HG03575 (cell line): ENCODE data around the gene CCDC107.

ENCODE experiments used
- ATAC-seq: cut with Tn5 transposase; IDR thresholded peaks from one replicate; pipeline ENCODE4 v1.9.1; 2021; ENCODE audit not compliant: unreplicated experiment, insufficient number of reproducible peaks, low FRiP score; ENCODE audit errors: extremely low read depth

CCDC107 gene

DNA sequence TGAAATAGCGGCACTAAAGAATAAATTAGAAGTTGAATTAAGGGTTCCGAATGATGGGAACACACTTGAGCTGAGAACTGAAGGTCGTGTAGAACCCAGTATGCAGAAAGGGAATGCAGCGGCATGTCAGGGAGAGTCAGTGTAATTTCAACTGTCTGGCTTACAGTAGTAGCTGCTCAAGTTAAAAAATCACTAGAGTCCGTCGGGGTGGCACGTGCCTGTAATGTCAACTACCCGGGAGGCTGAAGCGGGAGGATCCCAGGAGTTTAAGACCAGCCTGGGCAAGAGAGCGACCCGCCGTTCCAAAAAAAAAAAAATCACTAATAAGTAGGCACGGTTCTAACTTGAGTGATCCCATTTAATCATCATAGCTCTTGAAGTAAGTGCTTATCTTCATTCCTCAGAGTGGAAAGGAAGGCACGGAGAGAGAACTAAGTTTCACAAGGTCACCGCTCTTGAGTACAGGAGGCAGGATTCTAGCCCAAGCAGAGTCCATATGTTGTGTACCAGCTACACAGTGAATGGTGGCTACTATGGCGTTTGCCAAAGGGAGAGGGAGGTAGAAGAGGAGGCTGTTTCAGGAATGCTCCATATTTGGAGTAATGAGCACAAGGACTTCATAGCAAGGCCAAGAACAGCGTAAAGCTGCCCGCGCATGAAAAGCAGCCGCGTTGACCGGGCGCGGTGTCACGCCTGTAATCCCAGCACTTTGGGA lies 1.1 kb upstream of the CCDC107 start:
- no peak for ATAC-seq

- ATAC-seq, result peak; percentile 63
Observed at GRCh38 chr9:35657546-35658136, 451 bp upstream of the CCDC107 start, which contains the start of gene RMRP. Gene RMRP, minus strand, starts transcription at chr9:35658019.

DNA sequence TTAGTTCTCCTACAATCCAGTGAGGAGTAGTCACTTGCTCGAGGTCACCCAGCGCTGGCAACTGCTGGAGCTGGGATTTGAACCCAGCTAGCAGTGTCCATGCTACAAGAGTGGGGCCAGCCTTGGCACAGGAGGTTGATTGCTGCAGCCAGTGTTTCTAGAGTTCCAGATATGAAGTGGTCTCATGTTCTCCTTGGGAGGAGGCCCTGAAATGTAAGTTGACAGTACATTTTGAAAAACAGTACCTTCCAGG lies 802 bp downstream of the CCDC107 start:
- no peak for ATAC-seq

- ATAC-seq, result no peak
Observed at GRCh38 chr9:35659340-35659739, 1.2 kb downstream of the CCDC107 start.

- no peak for ATAC-seq
Observed at GRCh38 chr9:35660966-35661415, 2.9 kb downstream of the CCDC107 start.

DNA sequence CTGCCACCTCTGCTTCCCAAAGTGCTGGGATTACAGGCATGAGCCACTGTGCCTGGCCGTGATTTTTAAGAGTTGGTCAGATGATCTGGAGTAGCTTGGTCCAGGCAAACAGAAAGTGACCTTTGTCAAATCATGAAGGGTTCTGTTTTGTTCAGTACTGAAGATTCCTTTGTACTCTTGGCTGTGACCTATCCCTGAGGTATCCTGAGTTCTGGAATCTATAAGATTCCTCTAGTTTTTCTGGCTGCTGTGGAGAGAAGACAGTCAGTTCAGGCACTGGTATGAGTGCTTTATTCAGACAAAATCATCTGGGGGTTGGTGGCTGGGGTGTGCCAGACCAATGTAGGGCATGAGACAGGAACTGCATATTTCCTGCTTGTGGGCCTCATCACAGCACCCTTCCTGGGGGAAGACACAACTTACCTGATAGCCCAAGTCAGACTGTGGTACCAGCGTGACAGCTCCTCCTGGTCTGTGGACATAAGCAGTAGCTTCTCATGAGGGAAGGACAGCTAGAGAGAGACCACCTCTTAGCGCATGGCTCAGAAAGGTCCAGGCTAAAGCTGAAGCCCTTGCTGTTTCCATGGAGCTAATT lies 3.8 kb downstream of the CCDC107 start:
- no peak for ATAC-seq

GRCh38 chr9:35662437-35662836 lies 4.3 kb downstream of the CCDC107 start:
- no peak for ATAC-seq

GRCh38 chr9:35664531-35665470 lies 6.7 kb downstream of the CCDC107 start, which contains the start of gene ARHGEF39:
Gene ARHGEF39, minus strand, starts transcription at chr9:35665195. Its CDS starts 26 bp downstream, at chr9:35665169.
- no peak for ATAC-seq

DNA sequence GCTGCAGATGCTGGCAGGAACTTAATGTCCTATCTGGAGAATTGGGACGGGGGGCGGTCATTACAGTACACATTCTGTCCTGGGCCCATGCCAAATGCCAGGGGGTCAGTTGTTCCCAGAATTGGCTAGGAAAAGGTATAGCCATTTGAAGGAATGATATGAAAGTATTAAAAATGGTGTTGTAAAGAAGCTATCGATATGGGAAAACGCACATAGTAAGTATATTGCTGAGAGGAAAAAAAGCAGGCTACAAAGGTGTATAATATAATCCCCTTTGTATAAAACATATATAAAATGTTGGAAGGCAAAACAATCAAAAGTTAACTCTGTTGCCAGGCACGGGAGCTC lies 7.4 kb downstream of the CCDC107 start:
- no peak for ATAC-seq

DNA sequence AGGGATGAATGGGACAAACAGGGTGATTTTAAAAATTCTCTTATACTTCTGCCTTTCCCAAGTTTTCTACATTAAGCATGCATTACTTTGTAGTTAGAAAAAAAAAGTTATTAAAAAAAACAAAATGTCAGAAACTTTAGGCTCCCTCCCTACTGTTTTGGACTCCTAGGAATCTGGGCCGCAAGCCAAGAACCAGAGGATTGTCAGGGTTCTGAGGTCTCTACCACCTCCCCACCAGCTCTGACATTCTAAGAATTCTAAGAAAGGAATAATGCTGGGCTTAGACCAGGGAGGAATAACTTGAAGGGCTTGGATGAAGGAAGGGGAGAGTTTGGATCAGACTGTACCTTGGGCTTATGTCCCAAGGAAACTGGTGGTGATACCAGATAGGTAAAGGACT lies 8.0 kb downstream of the CCDC107 start:
- ATAC-seq, result no peak

- no peak for ATAC-seq
Observed at GRCh38 chr9:35666549-35666948, 8.5 kb downstream of the CCDC107 start.

- ATAC-seq, result no peak
Observed at GRCh38 chr9:35667939-35668338, 9.8 kb downstream of the CCDC107 start.

DNA sequence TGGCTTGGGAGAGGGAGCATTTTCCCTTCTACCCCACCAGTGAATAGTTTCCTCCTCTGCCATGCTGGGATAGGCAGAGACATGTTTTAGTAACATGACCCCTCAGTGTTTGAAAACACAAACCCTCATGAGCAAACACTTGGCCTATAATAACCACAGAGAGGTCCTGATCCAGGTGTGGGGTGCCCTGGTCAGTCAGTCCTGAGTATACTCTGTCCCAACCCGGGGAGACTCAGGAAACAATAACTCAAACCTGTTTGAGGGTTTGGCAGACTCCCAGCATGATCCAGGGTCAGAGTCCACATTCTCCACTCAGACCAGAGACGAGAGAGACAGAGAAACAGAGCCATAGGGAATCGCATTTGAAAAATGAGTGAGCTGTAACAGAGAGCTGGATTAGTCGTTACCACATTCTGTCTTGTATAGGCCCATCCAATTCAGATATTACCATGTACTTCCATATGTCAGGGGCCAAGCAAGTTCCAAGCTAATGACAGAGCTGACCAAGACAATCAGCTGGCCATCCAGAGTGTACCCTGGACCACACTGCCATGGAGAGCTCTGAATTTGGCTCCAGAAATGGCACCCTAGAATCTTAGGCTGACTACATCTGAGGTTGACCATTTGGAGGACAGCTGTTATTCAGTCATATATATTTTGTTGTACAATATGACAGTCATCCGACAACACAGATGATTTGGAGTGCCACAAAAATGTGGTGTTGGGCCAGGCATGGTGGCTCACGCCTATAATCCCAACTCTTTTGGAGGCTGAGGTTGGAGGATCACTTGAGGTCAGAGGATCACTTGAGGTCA lies 11.4 kb downstream of the CCDC107 start:
- no peak for ATAC-seq

GRCh38 chr9:35673132-35674024 lies 15.3 kb downstream of the CCDC107 start, which contains the start of gene CA9:
Gene CA9, plus strand, starts transcription at chr9:35673928. Its CDS starts 32 bp downstream, at chr9:35673960.
- ATAC-seq, result no peak

- ATAC-seq, result no peak
Observed at GRCh38 chr9:35674025-35674361, 15.9 kb downstream of the CCDC107 start.

DNA sequence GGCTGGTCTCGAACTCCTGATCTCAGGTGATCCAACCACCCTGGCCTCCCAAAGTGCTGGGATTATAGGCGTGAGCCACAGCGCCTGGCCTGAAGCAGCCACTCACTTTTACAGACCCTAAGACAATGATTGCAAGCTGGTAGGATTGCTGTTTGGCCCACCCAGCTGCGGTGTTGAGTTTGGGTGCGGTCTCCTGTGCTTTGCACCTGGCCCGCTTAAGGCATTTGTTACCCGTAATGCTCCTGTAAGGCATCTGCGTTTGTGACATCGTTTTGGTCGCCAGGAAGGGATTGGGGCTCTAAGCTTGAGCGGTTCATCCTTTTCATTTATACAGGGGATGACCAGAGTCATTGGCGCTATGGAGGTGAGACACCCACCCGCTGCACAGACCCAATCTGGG lies 17.1 kb downstream of the CCDC107 start:
- no peak for ATAC-seq

- ATAC-seq, result no peak
Observed at GRCh38 chr9:35675732-35676392, 17.8 kb downstream of the CCDC107 start.
